HEK293 (cell line): ENCODE results near the gene KAT2B.

Source experiments
- BCL11B ChIP-seq: fragments of 450-650 bp; formaldehyde crosslinking; IDR thresholded peaks from 2 replicates; pipeline ENCODE4 v1.5.1; 2016; ENCODE audit warnings: low read depth, missing biosample characterization, missing genetic modification characterization
- GLIS2 ChIP-seq: fragments of 450-650 bp; formaldehyde crosslinking; IDR thresholded peaks from 2 replicates; pipeline ENCODE4 v1.5.1; 2016; ENCODE audit warnings: missing biosample characterization, missing genetic modification characterization
- HOXD13 ChIP-seq: sonication (generic); formaldehyde crosslinking; IDR thresholded peaks from 2 replicates; pipeline ENCODE4 v1.8.0; 2022; ENCODE audit warnings: missing genetic modification reagents, borderline replicate concordance
- OSR2 ChIP-seq: fragments of 450-650 bp; formaldehyde crosslinking; IDR thresholded peaks from 2 replicates; pipeline ENCODE4 v1.5.1; 2016; ENCODE audit warnings: missing biosample characterization, missing genetic modification characterization
- TCF7L2 ChIP-seq: IDR thresholded peaks from 2 replicates; pipeline ENCODE4 v1.6.1; 2011; ENCODE audit warnings: low read depth, mild to moderate bottlenecking, inconsistent platforms, low read length, moderate library complexity, borderline replicate concordance
- ZBTB48 ChIP-seq: fragments of 450-650 bp; formaldehyde crosslinking; IDR thresholded peaks from 2 replicates; pipeline ENCODE4 v1.5.1; 2016; ENCODE audit warnings: missing biosample characterization, missing genetic modification characterization
- ZNF10 ChIP-seq: fragments of 450-650 bp; formaldehyde crosslinking; IDR thresholded peaks from 2 replicates; pipeline ENCODE4 v1.5.1; 2017; ENCODE audit warnings: missing biosample characterization, missing genetic modification characterization
- ZNF174 ChIP-seq: fragments of 450-650 bp; formaldehyde crosslinking; IDR thresholded peaks from 2 replicates; pipeline ENCODE4 v1.5.0; 2017; ENCODE audit warnings: missing biosample characterization, mild to moderate bottlenecking, missing genetic modification characterization
- ZNF175 ChIP-seq: fragments of 450-650 bp; formaldehyde crosslinking; IDR thresholded peaks from 2 replicates; pipeline ENCODE4 v1.5.1; 2016; ENCODE audit warnings: missing biosample characterization, missing genetic modification characterization
- ZNF19 ChIP-seq: fragments of 450-650 bp; formaldehyde crosslinking; IDR thresholded peaks from 2 replicates; pipeline ENCODE4; 2016; ENCODE audit warnings: missing biosample characterization, missing genetic modification characterization, low read depth
- ZNF202 ChIP-seq: fragments of 450-650 bp; formaldehyde crosslinking; IDR thresholded peaks from 2 replicates; pipeline ENCODE4 v1.5.1; 2016; ENCODE audit warnings: missing biosample characterization, missing genetic modification characterization, borderline replicate concordance
- ZNF292 ChIP-seq: fragments of 450-650 bp; formaldehyde crosslinking; IDR thresholded peaks from 2 replicates; pipeline ENCODE4 v1.5.1; 2016; ENCODE audit warnings: low read depth, missing biosample characterization, missing genetic modification characterization, borderline replicate concordance
- ZNF366 ChIP-seq: fragments of 450-650 bp; formaldehyde crosslinking; conservative IDR thresholded peaks from 2 replicates; pipeline ENCODE4 v1.5.1; 2016; ENCODE audit warnings: missing biosample characterization, missing genetic modification characterization
- ZNF423 ChIP-seq: fragments of 450-650 bp; formaldehyde crosslinking; IDR thresholded peaks from 2 replicates; pipeline ENCODE4 v1.5.1; 2016; ENCODE audit warnings: missing biosample characterization, missing genetic modification characterization
- ZNF596 ChIP-seq: fragments of 450-650 bp; IDR thresholded peaks from 2 replicates; pipeline ENCODE4 v1.5.0; 2018; ENCODE audit warnings: missing biosample characterization, mild to moderate bottlenecking, missing genetic modification characterization, moderate library complexity
- ZNF626 ChIP-seq: fragments of 450-650 bp; sonication (Bioruptor Pico); formaldehyde crosslinking; IDR thresholded peaks from 2 replicates; pipeline ENCODE4 v1.5.1; 2018; ENCODE audit warnings: missing biosample characterization, missing genetic modification characterization, inconsistent platforms
- ZNF658 ChIP-seq: fragments of 450-650 bp; formaldehyde crosslinking; IDR thresholded peaks from 2 replicates; pipeline ENCODE4; 2016; ENCODE audit warnings: missing biosample characterization, missing genetic modification characterization
- ZNF660 ChIP-seq: fragments of 450-650 bp; IDR thresholded peaks from 2 replicates; pipeline ENCODE4 v1.5.1; 2018; ENCODE audit warnings: missing biosample characterization, mild to moderate bottlenecking, missing genetic modification characterization
- ZNF707 ChIP-seq: fragments of 450-650 bp; formaldehyde crosslinking; IDR thresholded peaks from 2 replicates; pipeline ENCODE4 v1.5.1; 2016; ENCODE audit warnings: missing biosample characterization, missing genetic modification characterization
- ZXDB ChIP-seq: fragments of 450-650 bp; formaldehyde crosslinking; IDR thresholded peaks from 2 replicates; pipeline ENCODE4 v1.5.1; 2016; ENCODE audit warnings: missing biosample characterization, missing genetic modification characterization
- TF ChIP-seq, protein P1 (sequence below): fragments of 450-650 bp; formaldehyde crosslinking; IDR thresholded peaks from 2 replicates; pipeline ENCODE4 v1.5.1; 2016; ENCODE audit warnings: missing biosample characterization, missing genetic modification characterization, borderline replicate concordance
- TF ChIP-seq, protein P2 (sequence below): IDR thresholded peaks from 2 replicates; pipeline ENCODE4 v1.6.1; 2011; ENCODE audit warnings: mild to moderate bottlenecking, low read depth, low read length, borderline replicate concordance
- TF ChIP-seq, protein P3 (sequence below): fragments of 450-650 bp; formaldehyde crosslinking; IDR thresholded peaks from 2 replicates; pipeline ENCODE4 v1.5.1; 2016; ENCODE audit warnings: missing biosample characterization, missing genetic modification characterization, low read depth
- TF ChIP-seq, protein P4 (sequence below): fragments of 450-650 bp; formaldehyde crosslinking; IDR thresholded peaks from 2 replicates; pipeline ENCODE4 v1.5.1; 2016; ENCODE audit warnings: missing biosample characterization, missing genetic modification characterization
- TF ChIP-seq, protein P5 (sequence below): fragments of 450-650 bp; formaldehyde crosslinking; IDR thresholded peaks from 2 replicates; pipeline ENCODE4 v1.5.1; 2016; ENCODE audit warnings: missing biosample characterization, missing genetic modification characterization, borderline replicate concordance
- TF ChIP-seq, protein P6 (sequence below): fragments of 450-650 bp; formaldehyde crosslinking; IDR thresholded peaks from 2 replicates; pipeline ENCODE4 v1.5.1; 2017; ENCODE audit warnings: missing biosample characterization, missing genetic modification characterization

KAT2B gene

DNA sequence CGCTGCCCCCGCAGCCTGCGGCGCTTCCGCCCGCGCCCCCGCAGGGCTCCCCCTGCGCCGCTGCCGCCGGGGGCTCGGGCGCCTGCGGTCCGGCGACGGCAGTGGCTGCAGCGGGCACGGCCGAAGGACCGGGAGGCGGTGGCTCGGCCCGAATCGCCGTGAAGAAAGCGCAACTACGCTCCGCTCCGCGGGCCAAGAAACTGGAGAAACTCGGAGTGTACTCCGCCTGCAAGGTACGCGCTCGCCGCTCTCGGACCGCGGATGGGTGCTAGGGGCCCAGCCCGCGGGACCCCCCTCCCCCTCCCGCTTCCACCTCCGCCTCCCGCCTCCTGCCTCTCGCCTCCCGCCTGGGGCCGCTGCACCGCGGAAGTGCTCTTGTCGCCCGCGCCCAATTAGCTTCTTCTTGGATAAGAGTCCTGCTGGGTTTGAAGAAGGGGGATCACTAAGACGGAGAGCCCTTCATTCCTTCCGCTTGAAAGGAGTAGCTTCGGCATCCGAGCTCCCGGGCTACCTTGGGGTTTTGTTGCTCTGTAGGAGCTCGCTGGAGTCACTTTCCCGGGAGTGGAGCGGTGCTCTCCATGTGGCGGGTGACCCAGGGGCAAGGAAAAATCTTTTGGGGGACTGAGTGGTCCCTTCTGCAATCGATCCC is 426 bp downstream of the KAT2B start (continued):
- TF ChIP-seq, protein P1, sequence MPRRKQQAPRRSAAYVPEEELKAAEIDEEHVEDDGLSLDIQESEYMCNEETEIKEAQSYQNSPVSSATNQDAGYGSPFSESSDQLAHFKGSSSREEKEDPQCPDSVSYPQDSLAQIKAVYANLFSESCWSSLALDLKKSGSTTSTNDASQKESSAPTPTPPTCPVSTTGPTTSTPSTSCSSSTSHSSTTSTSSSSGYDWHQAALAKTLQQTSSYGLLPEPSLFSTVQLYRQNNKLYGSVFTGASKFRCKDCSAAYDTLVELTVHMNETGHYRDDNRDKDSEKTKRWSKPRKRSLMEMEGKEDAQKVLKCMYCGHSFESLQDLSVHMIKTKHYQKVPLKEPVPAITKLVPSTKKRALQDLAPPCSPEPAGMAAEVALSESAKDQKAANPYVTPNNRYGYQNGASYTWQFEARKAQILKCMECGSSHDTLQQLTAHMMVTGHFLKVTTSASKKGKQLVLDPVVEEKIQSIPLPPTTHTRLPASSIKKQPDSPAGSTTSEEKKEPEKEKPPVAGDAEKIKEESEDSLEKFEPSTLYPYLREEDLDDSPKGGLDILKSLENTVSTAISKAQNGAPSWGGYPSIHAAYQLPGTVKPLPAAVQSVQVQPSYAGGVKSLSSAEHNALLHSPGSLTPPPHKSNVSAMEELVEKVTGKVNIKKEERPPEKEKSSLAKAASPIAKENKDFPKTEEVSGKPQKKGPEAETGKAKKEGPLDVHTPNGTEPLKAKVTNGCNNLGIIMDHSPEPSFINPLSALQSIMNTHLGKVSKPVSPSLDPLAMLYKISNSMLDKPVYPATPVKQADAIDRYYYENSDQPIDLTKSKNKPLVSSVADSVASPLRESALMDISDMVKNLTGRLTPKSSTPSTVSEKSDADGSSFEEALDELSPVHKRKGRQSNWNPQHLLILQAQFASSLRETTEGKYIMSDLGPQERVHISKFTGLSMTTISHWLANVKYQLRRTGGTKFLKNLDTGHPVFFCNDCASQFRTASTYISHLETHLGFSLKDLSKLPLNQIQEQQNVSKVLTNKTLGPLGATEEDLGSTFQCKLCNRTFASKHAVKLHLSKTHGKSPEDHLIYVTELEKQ (tag by site-specific recombination) = no peak
- peak; percentile 75 for TF ChIP-seq OSR2 (tag by site-specific recombination)
- TF ChIP-seq, protein P2, sequence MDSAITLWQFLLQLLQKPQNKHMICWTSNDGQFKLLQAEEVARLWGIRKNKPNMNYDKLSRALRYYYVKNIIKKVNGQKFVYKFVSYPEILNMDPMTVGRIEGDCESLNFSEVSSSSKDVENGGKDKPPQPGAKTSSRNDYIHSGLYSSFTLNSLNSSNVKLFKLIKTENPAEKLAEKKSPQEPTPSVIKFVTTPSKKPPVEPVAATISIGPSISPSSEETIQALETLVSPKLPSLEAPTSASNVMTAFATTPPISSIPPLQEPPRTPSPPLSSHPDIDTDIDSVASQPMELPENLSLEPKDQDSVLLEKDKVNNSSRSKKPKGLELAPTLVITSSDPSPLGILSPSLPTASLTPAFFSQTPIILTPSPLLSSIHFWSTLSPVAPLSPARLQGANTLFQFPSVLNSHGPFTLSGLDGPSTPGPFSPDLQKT = no peak
- no peak for TF ChIP-seq ZNF596
- TF ChIP-seq ZNF19 (tag by site-specific recombination) = no peak
- peak; percentile 92 for TF ChIP-seq ZNF423 (tag by site-specific recombination)
- TF ChIP-seq GLIS2 (tag by site-specific recombination) = peak; percentile 84
- TF ChIP-seq ZNF292 = no peak
- TF ChIP-seq, protein P3, sequence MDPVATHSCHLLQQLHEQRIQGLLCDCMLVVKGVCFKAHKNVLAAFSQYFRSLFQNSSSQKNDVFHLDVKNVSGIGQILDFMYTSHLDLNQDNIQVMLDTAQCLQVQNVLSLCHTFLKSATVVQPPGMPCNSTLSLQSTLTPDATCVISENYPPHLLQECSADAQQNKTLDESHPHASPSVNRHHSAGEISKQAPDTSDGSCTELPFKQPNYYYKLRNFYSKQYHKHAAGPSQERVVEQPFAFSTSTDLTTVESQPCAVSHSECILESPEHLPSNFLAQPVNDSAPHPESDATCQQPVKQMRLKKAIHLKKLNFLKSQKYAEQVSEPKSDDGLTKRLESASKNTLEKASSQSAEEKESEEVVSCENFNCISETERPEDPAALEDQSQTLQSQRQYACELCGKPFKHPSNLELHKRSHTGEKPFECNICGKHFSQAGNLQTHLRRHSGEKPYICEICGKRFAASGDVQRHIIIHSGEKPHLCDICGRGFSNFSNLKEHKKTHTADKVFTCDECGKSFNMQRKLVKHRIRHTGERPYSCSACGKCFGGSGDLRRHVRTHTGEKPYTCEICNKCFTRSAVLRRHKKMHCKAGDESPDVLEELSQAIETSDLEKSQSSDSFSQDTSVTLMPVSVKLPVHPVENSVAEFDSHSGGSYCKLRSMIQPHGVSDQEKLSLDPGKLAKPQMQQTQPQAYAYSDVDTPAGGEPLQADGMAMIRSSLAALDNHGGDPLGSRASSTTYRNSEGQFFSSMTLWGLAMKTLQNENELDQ (tag by site-specific recombination) = no peak
- no peak for TF ChIP-seq ZNF174
- TF ChIP-seq ZNF707 (tag by site-specific recombination) = no peak
- no peak for TF ChIP-seq ZNF202 (tag by site-specific recombination)
- 0 out of 2 replicates have a peak, but pooled peaks have one; percentile 36 for TF ChIP-seq ZBTB48 (tag by site-specific recombination)
- peak; percentile 73 for TF ChIP-seq ZNF366 (tag by site-specific recombination)
- TF ChIP-seq, protein P4, sequence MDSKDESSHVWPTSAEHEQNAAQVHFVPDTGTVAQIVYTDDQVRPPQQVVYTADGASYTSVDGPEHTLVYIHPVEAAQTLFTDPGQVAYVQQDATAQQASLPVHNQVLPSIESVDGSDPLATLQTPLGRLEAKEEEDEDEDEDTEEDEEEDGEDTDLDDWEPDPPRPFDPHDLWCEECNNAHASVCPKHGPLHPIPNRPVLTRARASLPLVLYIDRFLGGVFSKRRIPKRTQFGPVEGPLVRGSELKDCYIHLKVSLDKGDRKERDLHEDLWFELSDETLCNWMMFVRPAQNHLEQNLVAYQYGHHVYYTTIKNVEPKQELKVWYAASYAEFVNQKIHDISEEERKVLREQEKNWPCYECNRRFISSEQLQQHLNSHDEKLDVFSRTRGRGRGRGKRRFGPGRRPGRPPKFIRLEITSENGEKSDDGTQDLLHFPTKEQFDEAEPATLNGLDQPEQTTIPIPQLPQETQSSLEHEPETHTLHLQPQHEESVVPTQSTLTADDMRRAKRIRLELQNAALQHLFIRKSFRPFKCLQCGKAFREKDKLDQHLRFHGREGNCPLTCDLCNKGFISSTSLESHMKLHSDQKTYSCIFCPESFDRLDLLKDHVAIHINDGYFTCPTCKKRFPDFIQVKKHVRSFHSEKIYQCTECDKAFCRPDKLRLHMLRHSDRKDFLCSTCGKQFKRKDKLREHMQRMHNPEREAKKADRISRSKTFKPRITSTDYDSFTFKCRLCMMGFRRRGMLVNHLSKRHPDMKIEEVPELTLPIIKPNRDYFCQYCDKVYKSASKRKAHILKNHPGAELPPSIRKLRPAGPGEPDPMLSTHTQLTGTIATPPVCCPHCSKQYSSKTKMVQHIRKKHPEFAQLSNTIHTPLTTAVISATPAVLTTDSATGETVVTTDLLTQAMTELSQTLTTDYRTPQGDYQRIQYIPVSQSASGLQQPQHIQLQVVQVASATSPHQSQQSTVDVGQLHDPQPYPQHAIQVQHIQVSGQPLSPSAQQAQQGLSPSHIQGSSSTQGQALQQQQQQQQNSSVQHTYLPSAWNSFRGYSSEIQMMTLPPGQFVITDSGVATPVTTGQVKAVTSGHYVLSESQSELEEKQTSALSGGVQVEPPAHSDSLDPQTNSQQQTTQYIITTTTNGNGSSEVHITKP = peak; percentile 85
- TF ChIP-seq, protein P5, sequence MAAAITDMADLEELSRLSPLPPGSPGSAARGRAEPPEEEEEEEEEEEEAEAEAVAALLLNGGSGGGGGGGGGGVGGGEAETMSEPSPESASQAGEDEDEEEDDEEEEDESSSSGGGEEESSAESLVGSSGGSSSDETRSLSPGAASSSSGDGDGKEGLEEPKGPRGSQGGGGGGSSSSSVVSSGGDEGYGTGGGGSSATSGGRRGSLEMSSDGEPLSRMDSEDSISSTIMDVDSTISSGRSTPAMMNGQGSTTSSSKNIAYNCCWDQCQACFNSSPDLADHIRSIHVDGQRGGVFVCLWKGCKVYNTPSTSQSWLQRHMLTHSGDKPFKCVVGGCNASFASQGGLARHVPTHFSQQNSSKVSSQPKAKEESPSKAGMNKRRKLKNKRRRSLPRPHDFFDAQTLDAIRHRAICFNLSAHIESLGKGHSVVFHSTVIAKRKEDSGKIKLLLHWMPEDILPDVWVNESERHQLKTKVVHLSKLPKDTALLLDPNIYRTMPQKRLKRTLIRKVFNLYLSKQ (tag by site-specific recombination) = no peak
- TF ChIP-seq ZNF660 (tag by site-specific recombination) = peak; percentile 48; the same call in 1 of the 2 replicates
- TF ChIP-seq ZNF175 (tag by site-specific recombination) = no peak
- TF ChIP-seq ZXDB = peak; percentile 54; the same call in 1 of the 2 replicates
- no peak for TF ChIP-seq TCF7L2
- TF ChIP-seq ZNF626 (tag by site-specific recombination) = no peak
- no peak for TF ChIP-seq ZNF658 (tag by site-specific recombination)
- TF ChIP-seq ZNF10 (tag by site-specific recombination) = 0 out of 2 replicates have a peak, but pooled peaks have one; percentile 19
- no peak for TF ChIP-seq HOXD13 (CRISPR knock-in tag)
- no peak for TF ChIP-seq BCL11B (tag by site-specific recombination)
- TF ChIP-seq, protein P6, sequence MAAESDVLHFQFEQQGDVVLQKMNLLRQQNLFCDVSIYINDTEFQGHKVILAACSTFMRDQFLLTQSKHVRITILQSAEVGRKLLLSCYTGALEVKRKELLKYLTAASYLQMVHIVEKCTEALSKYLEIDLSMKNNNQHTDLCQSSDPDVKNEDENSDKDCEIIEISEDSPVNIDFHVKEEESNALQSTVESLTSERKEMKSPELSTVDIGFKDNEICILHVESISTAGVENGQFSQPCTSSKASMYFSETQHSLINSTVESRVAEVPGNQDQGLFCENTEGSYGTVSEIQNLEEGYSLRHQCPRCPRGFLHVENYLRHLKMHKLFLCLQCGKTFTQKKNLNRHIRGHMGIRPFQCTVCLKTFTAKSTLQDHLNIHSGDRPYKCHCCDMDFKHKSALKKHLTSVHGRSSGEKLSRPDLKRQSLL (tag by site-specific recombination) = 0 out of 2 replicates have a peak, but pooled peaks have one; percentile 13
